GM20000 (cell line): ENCODE measurements around the gene SYAP1.

ENCODE experiments used
- DNase-seq: peaks from one replicate; pipeline ENCODE4 v3.0.0; 2012; ENCODE audit warnings: low spot score
- TF ChIP-seq, protein P1 (sequence below): IDR thresholded peaks from 2 replicates; pipeline ENCODE4 v1.5.1; 2012; ENCODE audit warnings: mild to moderate bottlenecking, control low read depth; ENCODE audit errors: extremely low read depth, missing control alignments

SYAP1 gene

DNA sequence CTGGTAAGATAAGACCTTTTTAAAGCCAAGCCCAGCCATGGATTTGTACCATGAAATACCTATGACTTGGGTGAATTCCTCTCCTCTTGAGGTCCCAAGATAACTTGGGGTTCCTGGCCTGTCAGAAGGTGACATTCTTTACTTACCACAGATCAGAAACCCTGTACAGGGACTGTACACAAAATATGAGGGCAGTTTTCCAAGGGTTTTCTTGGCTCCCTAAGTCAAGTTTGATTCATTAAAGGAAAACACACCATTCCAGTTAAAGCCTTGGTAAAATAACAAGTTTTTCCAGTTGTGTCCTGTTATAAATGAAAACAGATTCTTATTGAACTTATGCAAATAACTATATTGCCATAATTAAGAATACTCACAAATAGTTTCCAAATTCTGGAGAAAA is 8.2 kb downstream of the SYAP1 start:
- no peak for DNase-seq
- TF ChIP-seq, protein P1, sequence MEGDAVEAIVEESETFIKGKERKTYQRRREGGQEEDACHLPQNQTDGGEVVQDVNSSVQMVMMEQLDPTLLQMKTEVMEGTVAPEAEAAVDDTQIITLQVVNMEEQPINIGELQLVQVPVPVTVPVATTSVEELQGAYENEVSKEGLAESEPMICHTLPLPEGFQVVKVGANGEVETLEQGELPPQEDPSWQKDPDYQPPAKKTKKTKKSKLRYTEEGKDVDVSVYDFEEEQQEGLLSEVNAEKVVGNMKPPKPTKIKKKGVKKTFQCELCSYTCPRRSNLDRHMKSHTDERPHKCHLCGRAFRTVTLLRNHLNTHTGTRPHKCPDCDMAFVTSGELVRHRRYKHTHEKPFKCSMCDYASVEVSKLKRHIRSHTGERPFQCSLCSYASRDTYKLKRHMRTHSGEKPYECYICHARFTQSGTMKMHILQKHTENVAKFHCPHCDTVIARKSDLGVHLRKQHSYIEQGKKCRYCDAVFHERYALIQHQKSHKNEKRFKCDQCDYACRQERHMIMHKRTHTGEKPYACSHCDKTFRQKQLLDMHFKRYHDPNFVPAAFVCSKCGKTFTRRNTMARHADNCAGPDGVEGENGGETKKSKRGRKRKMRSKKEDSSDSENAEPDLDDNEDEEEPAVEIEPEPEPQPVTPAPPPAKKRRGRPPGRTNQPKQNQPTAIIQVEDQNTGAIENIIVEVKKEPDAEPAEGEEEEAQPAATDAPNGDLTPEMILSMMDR, result no peak

DNA sequence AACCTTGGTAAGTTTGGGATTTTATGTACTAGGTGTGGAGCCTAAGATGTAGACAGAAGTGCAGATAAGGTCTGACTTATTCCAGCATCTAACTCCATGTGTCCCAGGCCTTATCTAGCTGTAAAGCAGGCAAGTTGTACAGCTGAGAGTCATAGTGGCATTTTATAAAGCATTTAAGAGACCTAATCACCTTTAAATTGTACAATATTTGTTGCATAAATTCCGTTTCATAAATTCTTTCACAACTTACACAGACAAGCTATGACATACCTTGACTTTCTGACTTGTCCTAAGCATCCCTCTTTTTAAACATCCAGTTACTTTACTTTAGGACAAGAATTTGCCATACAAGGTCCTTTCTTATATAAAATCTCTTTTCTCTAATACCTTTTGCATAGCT is 11.0 kb downstream of the SYAP1 start:
- TF ChIP-seq, protein P1, result no peak
- DNase-seq, result no peak

DNA sequence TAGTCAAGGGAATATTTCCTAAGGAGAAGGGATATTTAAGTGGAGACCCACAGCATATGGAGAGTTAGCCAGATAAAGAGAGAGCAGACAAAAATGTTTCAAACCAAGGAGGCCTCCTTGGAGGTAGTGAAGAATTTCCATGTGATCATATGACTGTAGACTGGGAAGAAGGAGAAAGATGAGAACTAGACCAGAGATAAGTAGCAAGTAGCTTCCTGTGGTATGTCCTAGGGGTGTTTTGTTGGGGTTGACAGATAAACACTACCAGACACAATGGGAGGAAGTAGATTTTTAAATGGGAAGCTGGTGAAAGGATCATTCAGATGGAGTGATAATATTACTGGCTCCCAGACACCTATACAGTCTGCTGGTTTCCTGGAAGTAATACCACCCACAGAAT is 13.6 kb downstream of the SYAP1 start:
- DNase-seq, result no peak
- TF ChIP-seq, protein P1, result no peak

DNA sequence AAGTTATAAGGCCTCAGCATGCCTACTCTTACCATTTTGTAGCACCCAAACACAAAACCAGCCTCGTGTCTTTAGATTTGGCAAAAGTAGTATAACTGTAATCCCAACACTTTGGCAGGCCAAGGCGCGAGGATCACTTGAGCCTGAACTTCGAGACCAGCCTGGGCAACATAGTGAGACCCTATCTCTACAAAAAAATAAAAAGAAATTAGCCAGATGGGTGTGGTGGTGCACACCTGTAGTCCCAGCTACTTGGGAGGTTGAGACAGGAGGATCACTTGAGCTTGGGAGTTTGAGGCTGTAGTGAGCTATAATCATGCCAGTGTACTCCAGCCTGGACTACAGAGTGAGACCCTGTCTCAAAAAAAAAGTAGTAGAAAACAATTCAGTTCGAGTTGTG is 17.6 kb downstream of the SYAP1 start:
- DNase-seq, result no peak
- TF ChIP-seq, protein P1, result no peak

DNA sequence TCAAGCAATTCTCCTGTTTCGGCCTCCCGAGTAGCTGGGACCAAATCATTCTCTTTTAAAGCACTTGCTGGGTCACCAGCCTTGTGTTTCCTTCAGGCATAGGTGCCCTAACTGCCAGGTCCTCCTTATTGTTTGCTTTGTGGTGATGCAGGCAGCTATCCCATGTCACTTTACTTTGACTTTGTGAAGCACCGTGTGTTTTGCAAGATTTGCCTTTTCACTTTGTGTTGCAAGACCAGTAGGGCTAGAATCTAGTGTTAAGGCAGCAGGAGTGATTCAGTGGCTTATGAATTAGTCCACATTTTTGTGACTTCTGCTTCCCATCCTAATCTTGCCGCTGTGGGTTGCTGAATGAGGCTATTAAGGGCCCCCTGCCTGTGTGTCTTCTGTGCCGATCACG is 20.2 kb downstream of the SYAP1 start:
- TF ChIP-seq, protein P1, result no peak
- no peak for DNase-seq

DNA sequence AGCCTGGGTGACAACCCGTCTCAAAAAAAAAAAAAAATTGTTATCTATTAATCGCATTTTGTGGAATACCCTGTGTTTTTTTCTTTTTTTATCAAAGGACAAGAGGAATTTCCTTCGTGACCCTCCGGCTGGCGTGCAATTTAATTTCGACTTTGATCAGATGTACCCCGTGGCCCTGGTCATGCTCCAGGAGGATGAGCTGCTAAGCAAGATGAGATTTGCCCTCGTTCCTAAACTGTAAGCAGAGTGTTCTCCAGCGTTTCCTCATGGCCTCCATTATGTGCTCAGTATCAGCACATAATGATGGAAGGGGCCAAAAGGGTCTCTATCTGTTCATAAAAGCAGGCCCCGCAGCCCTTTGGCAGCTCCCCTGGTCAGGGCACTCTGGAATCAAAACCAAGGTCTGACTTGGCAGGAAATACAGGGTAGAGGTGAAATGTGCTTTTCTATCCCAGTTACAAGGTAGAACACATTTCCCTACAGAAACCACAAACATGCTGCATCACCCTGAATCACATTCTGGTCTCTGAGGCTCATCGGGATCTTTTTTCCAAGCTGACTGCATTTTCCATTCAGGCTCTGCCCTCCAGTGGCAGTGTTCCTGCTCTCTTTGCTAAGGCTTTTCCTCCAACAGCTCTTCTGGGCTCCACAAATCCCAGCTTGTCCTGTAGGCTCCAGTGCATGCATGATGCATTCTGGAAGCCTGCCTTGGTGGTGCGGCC is 24.4 kb downstream of the SYAP1 start:
- DNase-seq, result no peak
- TF ChIP-seq, protein P1, result no peak

DNA sequence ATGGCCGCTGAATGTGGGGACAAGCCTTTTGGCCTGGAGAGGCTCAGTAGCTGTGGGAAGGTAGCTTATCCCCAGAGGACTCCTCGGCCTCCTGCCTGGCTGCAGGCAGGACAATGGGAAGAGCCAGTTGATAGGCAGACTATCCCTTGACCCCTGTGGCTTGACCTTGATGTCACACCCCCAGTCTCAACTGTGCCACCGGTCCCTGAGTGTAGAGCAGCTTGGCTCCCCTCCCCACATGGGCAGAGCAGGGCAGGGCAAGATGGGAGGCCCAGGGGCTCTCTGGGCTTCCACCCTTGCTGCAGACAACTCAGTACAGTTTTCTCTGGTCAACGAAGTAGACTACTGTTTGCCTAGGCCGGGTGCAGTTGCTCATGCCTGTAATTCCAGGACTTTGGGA is 25.7 kb downstream of the SYAP1 start:
- TF ChIP-seq, protein P1, result no peak
- DNase-seq, result no peak
